NK-92 (cell line): ENCODE data around the gene B3GNT8.
"Not testable (repeated sequence)": the region's sequence is repeated elsewhere in the genome, so short reads cannot be mapped to it uniquely, and the experiment has no call there.

Experiments used
- DNase-seq: peaks from one replicate; lab custom pipeline; 2025; ENCODE audit not compliant: unreplicated experiment; lab: John Stamatoyannopoulos, UW

B3GNT8 gene

DNA sequence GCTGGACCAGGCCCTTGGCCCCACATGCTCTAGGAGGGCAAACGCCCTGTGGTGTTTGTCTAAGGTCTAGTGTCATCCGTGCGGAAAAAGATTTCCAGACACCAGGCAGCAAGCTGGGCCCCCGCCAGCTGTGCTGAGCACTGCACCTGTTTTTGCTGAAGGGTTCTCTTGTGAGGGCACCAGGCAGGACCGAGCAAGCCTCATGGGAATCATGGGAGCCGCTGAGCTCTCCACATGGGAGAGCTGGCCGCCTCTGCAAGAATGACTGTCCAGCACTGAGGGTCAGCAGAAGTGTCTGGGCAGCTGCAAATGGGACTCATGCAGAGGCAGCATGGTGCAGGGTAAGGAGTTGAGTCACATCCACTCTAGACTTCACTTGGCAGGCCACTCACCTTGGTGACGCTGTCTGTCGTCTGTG, 12.0 kb downstream of the B3GNT8 start:
- DNase-seq, result no peak

DNA sequence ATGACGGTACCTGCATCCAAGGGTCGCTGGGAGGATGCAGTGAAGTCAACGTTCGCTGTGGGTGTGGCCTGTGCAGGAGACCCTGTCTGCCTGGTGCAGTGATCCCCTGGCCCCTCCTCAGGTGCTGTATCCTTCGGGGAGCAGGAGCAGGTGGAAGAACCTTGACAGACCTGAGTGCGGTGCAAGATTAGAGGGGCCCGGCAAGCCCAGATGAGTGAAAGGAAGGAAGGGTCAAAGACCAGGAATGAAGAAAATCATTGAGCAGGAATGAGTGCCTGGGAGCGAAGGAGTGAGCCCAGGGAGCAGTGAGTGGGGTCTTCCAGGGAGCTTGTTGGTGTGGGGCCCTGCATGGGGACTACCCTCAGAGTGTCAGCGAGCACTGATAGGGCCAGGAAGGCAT, 12.7 kb downstream of the B3GNT8 start:
- DNase-seq, result no peak

DNA sequence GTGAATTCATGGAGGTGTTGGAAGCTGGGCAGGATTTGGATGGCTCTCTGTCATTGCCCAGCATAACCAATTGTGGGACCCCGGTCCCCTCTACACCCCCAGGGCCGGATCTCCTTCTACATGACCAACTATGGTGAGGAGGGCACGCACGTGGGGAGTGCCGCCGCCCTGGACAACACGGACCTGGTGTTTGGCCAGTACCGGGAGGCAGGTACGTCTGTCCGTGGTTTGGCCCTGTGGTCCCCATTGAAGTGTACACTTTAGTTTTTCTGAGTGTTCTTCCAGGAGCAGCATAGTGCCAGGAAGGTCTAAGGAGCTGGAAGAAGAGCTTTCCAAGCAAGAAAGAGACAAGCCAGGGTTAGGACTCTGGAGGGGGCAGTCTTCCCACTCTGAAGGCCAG, 13.2 kb downstream of the B3GNT8 start:
- no peak for DNase-seq

DNA sequence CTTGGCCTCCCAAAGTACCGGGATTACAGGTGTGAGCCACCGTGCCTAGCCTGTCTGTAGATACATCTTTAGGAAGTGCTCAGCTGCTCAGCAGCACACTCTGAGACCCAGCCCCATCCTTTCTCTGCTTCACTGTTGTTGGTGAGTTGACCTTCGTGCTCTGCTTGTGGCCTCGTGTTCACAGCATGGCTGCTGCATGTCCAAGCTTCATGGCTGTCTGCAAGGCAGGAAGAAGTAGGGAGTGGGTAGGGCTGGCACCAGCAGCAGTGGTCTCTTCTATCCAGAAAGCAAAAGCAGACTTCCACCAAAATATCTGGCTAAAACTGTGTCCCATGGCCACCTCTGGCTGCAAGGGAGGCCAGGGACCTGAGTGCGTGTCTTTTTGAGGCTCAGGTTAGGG, 14.2 kb downstream of the B3GNT8 start:
- DNase-seq, result no peak

DNA sequence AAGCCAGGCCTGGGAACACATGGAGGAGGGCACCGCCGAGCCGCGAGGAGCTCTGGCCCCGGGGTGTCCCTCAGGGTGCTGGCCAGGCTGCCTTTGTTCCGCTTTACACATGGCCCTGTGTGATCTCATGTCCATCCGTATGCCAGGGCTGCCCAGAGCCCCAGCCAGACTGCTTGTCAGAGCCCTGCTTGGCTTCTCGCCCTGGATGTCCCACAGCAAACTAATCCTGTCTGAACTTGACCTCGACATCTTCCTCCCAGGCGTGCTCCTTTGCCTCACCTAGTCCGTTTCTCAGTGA, 15.3 kb downstream of the B3GNT8 start:
- no peak for DNase-seq

DNA sequence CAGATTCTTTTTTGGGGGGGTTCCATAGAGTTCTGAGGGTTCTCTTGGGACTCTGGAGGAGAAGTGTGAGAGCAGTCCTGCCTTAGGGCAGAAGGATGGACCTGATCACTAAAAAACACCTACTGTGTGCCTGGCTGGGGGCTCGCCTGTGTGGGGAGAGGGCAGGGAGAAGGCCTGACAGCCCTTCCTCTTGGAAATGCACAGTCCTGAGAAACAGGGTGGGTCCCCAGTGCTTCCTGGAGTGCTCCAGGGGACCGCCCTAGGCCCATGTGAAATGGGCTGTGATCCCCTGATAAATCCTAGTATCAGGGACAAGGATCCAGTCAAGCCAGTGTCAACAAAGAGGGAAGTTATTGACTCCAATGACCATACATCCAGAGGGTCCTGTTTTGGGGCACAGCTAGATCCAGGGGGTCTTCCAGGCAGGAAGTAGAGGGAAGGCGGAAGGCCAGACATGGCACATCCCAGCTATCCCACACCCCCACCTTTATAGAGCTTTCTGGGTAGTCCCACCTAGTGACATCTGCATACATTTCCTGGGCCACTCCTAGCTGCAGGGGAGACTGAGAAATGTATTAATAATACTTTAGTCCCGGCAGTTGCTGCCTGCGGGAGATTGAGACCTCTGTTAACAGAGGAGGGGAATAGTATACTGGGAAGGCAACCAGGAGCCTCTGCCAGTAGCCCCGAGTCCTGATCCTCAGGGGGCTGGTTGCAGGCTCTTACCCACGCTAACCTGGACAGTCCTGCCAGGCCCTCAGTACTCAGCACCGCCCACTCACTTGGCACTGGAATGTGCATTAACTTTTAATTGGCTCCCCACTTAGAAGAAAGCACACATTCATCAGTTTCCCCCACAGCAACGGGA, 15.8 kb downstream of the B3GNT8 start:
- no peak for DNase-seq

DNA sequence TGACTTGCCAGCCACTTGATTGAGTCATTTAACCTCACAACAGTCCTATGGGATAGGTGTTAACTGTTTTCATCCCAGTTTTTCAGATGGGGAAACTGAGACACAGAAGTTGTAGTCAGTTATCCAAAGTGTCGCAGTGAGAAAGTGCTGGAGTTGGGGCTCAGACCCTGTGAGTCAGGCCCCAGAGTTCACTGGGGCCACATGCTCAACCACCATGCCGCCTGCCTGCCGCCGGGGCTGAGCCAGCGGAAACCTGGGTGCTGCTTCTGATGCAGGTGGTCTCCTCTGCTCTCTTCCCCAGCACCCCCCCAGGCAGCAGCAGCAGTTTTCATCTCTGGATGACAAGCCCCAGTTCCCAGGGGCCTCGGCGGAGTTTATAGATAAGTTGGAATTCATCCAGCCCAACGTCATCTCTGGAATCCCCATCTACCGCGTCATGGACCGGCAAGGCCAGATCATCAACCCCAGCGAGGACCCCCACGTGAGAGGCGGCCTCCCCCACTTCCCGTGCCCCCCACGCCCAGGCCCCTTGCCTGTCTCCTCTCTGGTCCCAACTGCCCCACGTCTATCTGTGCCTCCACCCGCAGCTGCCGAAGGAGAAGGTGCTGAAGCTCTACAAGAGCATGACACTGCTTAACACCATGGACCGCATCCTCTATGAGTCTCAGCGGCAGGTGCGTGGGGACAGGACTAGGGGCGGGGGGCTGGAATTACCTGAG, 16.7 kb downstream of the B3GNT8 start:
- DNase-seq, result no peak

DNA sequence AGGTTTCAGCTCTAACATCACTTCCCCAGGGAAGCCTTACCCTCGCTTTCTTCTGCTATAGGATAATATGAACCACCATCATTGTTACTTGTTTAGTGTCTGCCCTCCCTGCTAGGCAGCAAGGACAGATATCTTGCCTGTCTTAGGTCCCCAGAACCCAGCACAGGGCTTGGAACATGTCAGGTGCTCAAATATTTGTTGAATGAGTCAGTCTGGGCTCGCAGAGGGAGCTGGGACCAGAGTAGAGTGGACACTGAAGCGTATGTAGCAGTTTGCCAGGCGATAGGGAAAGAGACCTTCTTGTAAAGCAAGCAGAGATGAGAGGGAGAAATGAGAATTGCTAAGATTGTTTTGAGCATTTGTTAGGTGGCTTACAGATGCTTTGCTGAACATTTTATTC, 17.9 kb downstream of the B3GNT8 start:
- DNase-seq, result no peak

DNA sequence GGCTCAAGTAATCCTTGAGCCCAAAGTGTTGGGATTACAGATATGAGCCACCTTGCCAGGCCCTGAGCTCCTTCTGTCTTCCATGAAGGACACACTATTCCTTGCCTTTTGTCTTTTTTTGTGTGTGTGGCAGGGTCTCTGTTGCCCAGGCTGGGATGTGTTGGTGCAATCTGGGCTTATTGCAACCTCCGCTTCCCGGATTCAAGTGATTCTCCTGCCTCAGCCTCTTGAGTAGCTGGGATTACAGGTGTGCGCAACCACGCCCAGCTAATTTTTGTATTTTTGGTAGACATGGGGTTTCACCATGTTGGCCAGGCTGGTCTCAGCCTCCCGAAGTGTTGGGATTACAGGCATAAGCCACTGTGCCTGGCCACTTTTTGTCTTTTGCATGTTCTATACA, 18.3 kb downstream of the B3GNT8 start:
- not testable (repeated sequence) for DNase-seq

DNA sequence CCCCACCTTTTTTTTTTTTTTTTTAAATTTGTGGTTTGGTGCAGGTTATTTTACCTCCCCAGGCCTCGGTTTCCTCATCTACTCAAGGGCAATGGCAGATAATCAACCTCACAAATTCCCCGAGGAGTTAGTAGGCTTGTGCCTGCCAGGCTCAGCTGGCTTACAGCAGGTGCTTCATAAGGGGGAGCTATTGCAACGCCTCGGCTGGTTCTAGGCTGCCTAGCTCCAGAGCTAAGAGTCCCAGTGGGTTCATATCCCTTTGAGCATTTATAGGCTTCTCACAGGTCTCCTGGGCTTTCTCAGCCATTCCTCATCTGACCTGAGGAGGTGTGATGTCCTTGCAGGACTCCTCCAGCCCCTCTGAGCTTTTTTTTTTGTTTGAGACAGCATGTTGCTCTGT, 18.9 kb downstream of the B3GNT8 start:
- no peak for DNase-seq

DNA sequence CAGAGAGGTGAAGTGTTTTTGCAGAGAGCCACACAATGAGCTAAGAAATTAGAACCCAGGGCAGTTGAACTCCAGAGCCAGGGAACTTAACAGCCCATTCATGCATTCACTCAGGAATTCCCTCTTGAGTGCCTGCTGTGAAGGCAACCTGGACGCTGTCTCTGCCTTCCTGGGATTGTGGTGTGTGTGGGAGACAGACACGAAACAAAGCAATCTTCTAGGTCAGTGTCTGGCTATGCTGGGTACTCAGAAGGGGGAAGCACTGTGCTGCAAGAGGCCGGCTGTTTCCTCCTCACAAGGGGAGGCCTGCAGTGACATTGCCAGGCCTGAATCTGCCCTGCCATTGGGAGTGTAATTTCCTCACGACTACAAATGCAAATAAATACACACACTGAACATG, 19.9 kb downstream of the B3GNT8 start:
- no peak for DNase-seq

DNA sequence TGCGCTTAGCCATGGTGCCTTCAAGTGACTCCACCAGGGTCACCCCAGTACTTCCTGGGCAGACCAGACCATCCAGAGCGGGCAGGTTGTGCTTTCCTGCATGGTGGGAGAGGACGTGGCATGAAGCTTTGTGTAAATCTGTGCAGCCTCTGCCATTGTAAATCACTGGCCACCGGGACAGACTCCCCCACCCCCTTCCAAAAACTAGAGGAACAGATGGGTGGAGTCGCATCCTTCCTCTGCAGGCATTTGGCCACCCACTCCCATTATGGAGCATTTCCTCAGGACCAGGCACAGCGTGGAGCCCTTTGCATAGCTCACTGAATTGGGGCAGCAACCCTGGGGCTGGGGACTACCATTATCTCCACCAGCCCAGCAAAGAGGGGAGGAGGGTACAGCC, 21.4 kb downstream of the B3GNT8 start:
- DNase-seq, result no peak

DNA sequence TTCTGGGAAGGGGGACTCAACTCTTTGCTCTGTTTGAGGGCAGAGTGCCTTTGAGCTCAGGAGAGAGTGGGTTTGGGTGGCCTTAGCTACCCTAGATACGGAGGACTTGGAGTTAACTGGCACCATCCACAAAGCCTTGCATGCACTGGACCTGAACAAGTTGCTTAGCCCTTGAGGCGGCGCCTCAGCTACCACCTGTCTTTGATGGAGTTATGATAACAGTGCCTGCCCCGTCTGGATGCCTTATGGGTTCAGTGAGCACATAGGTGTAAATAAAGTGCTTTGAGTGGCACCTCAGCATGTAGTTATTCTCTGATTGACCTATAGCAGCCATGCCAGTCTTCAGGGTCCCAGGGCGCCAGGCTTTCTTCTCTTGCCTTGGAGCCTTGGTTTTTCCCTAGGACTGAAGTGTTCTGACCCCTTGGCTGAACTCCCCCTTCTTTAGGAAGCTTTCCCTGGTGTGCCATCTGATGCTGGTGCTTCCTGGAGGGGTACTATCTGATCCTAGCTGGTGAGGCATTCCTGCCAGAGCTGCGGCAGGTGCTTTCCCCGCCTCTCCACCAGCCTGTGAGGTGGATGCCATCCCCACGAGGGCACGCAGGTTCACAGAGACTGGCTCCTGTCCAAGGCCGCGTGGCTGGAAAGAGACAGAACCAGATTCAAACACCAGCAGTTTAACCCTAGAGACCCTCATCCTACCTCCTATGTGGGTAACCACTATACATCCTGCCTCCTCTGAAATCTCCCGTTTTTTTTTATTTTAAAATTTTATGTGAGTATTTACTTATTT, 23.8 kb downstream of the B3GNT8 start:
- DNase-seq, result no peak

DNA sequence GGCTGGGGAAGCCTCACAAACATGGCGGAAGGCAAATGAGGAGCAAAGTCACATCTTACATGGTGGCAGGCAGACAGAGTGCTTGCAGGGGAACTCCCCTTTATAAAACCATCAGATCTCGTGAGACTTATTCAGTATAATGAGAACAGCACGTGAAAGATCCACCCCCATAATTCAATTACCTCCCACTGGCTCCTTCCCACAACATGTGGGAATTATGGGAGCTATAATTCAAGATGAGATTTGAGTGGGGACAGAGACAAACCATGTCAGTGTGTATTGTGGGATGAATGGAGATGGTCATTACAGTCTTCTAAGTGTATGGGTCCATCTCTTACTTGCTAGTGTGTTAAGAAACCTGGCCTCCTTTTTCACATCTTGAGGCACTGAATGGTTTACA, 25.2 kb downstream of the B3GNT8 start:
- no peak for DNase-seq

DNA sequence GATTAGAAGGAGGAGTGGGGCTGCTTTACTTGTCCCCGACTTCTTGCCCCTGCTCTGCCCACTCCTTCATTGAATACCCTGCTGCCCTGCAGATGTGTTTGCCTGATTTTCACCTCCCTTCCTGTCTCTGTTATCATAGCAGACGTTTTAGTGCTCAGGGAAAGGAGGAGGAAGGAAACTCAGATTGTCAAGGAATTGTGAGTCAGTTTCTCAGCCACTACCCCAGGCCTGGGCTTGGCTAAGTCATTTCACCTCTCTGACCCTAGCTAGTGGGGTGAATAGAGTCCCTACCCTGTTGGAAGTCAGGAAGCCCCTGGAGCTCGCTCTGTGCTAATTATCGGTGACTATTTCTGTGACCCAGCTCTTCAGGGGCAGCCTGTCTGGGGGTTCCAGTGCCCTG, 25.7 kb downstream of the B3GNT8 start:
- DNase-seq, result no peak

DNA sequence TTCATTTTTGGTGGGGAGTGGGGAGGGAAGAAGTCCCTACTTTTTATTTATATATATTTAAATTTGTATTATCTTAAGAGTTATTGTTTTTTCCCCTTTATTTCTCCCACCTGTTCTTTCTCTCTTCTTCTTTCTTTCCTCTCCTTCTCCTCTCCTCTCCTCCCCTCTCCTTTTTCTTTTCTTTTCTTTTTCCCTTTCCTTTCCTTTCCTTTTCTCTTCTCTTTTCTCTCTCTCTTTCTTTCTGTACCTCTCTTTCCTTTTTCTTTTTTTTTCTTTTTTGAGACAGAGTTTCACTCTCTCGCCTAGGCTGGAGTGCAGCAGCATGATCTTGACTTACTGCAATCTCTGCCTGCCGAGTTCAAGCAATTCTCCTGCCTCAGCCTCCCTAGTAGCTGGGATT, 27.6 kb downstream of the B3GNT8 start:
- no peak for DNase-seq

DNA sequence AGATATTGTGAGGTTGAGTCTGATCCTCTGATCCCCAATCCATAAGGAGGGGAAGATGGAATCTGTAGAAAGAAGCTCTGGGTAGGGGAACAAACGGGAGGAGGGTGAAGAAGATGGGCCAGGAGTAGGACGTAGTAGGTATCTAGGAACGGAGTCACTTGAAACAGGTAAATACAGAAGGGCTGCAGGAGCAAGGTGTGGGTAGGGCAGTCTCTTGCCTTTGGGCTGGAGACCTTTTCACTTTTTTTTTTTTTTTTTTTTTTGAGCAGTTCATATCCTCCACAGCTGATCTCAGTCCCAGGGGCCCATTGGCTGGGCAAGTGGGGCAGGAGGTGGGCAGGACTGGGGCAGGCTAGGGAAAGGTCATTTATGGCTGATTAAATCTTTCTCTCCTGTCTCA, 28.1 kb downstream of the B3GNT8 start:
- no peak for DNase-seq

DNA sequence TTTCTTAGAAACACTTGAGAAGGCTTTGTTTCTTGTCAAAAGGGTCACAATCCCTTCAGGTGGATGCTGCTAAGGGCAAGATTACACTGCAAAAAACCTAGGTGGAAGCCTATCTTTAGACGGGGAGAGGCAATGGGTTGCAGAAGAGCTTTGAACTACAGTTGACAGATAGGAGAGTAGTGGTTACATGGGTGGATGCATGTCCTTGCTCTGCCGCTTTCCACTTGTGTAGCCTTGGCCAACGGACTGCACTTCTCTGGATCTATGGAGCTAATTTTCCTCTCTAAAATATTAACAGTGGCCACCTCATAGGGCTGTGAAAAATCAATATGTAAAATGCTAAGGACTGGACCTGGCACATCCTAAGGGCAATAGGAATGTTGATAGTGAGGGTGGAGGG, 28.6 kb downstream of the B3GNT8 start:
- no peak for DNase-seq

DNA sequence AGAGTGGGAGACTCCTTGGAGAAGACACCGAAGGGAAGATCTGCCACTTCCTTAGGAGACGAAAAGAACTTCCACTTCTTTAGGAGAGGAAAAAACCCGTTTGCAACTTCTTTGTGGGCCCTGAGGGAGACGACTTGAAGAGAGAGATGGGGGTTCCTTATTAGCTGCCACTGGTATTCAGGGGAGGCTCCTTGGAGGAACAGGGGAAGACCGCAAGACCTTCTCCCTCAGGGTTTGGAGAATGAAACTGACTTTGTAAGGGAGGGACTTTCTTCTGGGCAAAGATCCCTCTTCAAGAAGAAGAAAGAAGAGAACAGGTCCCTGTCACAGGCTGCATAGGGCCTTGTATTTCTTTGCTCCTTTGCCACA, 29.1 kb downstream of the B3GNT8 start:
- no peak for DNase-seq

DNA sequence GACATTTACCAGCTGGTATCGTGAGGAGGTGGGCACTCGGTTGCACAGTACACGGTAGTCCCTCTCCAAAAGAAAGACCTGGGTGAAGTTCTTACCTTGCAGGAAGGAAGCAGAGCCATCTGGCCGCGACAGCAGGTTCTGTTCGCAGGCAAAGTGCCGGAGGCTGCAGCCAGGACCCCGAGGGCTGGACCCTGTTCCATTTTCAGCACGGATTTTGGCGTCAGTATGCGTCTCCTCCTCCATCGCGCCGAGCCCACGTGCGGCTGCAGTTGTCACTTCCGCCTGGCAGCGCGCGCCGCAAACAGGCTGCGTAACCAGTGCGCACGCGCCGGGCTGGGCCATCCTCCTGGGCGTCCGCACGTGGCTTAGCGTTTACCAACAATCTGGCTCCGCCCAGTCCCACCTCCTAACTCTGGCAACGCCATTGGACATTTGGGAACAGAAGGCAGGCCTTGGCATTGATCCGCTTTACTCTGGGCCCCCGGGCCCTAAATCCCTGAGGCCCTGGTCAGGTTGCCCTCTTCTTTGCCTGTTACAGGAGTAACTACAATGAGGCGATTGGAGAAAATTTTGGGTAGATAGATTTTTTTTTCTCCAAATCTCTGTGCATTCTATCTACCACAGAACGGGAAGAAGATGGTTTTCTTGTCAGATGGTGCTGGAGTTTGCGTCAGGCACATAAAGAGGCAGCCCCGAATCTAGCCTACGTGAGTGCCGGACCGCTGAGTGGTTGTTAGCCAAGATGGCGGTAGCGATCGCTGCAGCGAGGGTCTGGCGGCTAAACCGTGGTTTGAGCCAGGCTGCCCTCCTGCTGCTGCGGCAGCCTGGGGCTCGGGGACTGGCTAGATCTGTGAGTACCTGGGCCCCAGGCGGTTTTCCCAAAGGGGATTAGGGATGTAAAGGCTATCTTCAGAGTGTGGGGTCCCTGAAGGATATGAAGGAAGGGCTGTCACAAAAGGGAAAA, 29.8 kb downstream of the B3GNT8 start, which contains the start of the genes BCKDHA and EXOSC5:
BCKDHA (plus strand) TSS at position 733 of the 964 bp plus-strand sequence; CDS start at position 743, 10 bp downstream.
EXOSC5 (minus strand) TSS at position 274 of the 964 bp plus-strand sequence; CDS start at position 243, 31 bp downstream.
- peak; percentile 85 for DNase-seq

DNA sequence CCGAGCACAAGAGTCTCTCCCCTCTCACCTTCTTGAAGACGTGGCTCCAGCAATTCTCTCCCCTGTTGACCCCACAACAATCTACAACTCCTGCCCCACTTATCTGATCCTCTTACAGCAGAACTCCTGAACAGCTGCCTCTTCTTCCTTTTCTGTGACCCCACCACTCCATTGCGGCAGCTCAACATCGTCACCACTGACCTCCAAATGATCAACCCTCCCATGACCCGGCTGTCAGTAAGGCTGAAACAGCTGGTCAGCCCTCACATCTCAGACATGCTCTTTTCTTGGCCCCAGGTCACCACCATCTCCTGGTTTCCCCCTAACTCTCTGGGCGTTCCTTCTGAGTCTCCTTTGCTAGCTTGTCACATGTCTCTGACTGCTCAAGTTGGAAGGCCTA, 31.8 kb downstream of the B3GNT8 start:
- no peak for DNase-seq
